Activated naive CD4-positive, alpha-beta T cell treated with anti-CD3 and anti-CD28 coated beads, Interleukin-2, amount 10 ng/mL, durations not matched to agents 5 hours and 36 hours (primary cell): ENCODE data around the gene DNAJC8. TPM values are rescaled to one million over a fixed set of nuclear protein-coding genes. Genes with fewer than 3 reads are reported as not detected.

Source experiments
- total RNA-seq, 2 experiments: library from RNA; stranded (reverse); gene quantifications; one replicate each; pipeline ENCODE4 v1.2.3, GENCODE V29; 2021

Gene DNAJC8, protein sequence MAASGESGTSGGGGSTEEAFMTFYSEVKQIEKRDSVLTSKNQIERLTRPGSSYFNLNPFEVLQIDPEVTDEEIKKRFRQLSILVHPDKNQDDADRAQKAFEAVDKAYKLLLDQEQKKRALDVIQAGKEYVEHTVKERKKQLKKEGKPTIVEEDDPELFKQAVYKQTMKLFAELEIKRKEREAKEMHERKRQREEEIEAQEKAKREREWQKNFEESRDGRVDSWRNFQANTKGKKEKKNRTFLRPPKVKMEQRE
- total RNA-seq = 10 to 100 TPM; 99.0 to 99.6 TPM

DNA sequence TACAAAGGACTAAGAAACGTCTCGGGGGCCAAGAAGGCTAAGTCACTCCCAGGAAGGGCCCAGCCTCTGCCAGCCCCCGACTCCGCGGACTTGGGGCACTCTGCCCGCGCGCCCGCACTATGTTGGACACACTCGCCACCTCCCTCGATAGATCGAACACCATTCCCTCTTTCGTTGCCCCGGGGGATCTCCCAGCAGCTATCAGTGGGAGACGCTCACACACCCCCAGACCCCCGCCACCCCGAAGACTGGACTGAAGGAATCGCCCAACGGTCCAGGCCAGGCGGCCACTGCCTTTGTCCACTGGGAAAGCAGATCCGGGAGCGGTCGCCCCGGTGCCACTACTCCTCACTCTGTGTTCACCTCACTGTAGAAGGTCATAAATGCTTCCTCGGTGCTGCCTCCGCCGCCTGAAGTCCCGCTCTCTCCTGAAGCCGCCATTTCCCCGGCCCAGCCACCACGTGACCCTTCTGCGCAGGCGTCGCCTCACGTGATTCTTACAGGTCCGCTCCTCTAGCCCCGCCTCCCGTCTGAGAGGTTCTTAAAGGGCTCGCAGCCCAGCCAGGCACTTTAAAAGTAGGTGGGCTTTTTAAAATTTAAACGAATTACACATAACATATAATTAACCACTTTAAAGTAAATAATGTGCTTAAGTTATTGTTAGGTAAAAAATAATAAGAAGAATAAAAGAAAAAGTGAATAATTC, at the start of gene DNAJC8:
TSS of gene DNAJC8 (minus strand) at position 472 of the 706 bp plus-strand sequence. CDS start at position 441, 31 bp downstream.

DNA sequence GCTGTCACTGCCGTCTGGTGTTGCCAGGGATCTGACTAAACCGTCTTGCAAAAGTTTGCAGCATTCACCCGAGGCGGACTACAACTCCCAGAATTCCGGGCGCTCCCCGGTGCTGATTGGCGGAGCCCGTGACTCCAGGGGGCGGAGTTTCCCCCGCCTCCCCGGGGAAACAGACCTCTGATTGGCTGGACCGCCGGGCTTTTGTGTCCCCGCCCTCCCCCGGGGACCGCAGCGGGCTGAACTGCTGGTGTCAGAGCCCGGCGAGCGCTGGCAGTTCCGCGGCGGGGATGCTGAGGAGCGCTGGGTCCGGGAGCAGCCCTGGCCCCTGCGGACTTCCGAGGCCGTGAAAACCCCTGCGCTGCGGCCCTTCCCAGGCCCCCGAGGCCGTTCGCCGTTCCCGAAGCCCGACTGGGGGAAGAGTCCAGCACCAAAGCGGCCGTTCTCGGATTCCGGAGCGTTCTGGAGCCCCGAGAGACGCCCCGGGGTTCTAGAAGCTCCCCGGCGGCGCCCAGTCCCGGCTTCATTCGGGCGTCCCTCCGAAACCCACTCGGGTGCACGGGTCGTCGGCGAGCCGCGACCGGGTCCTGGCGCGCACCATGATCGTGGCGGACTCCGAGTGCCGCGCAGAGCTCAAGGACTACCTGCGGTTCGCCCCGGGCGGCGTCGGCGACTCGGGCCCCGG, 26.6 kb upstream of the DNAJC8 start, which contains the start of gene SESN2:
TSS of gene SESN2 (plus strand) at position 267 of the 682 bp plus-strand sequence. CDS start at position 597, 330 bp downstream.

DNA sequence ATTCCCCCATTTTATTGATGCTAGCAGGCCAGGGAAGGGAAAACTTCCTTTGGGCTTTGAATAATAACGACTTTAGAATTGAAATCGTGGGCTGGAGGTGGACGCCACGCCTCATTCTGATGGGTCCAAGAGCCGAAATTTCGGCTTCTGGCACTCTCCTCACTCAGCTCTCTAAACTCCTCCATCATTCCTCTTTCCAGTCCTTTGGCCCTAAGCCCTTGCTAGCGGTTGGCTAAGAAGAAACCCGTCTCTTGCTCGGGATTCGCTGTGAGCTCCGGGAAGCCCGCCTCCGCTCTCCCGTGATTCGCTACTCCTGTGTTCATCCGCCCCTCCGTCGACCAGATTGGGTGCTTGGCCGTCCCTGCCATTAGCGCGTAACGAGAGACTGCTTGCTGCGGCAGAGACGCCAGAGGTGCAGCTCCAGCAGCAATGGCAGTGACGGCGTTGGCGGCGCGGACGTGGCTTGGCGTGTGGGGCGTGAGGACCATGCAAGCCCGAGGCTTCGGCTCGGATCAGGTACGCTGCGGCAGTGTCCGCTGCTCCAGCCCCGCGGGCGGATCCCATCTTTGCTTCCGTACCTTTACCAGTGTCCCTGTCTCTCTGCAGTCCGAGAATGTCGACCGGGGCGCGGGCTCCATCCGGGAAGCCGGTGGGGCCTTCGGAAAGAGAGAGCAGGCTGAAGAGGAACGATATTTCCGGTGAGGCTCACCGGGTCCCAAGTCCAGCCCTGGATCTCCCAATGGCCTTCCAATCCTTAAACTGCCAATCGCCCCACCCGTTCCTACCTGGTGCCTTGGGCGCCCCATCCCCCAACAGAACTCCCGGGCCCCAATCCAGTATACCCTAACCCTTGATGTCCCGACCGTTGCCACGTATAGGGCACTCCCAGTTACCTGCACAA, 3.2 kb upstream of the DNAJC8 start, which contains the start of gene ATP5IF1:
TSS of gene ATP5IF1 (plus strand) at position 370 of the 901 bp plus-strand sequence. CDS start at position 430, 60 bp downstream.

DNA sequence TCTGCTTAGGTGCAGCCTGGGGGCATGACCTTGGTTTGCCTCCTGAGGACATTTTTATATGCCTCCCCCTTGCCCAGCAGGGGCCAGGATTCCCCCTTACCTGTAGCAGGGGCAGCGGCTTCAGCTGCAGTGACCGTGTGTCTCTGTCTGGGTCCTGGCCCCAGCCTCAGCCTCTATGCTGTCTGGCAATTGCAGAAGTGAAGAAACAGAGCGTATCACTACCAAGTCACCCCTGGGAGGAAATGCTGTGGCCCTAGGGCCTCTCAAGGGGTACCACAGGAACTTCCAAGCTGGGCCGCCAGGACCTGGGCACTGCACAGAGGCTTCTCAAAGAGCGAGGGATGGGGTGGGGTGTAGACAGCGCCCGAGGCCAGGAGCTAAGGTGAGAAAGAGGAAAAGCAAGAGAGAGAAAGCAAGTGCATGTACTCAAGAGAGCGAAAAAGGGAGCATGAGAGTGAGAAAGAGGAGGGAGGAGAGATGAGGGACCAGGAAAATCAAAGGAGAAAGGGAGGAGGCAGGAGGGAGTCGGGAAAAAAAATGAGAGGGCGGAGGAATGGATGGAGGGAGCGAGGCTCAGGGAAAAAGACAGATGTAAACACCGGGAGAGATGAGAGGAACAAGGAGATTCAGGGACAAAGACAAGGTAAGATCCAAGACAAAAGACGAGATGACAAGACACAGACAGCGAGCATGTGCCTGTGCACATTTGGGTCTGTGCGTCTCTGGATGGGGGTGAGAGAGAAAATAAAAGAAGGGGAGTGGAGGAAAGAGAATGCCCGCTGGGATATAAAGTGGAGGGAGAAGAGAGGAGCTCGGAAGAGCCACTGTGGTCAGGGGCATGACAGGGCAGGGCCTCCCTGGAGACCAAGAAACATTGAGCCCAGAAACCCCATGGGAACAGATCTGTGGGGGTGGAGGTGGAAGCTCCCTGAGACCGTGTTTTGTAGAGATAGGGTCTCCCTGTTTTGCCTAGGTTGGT, 56.0 kb downstream of the DNAJC8 start, which contains the start of gene PTAFR:
TSS of gene PTAFR (minus strand) at position 199 of the 979 bp plus-strand sequence. CDS start 25,669 bp downstream, outside the sequence.

Other genes with a start within 250 kb of the DNAJC8 start
- 10 to 100 TPM; 26.9 to 27.3 TPM for gene EYA3, start 144.4 kb downstream of the DNAJC8 start, total RNA-seq
- under 1 TPM; 0.22 to 0.40 TPM for gene PTAFR, start 56.3 kb downstream of the DNAJC8 start, total RNA-seq
- gene ATP5IF1, start 3.1 kb upstream of the DNAJC8 start, total RNA-seq = 100 to 1,000 TPM; 174 to 176 TPM
- gene SESN2, start 26.5 kb upstream of the DNAJC8 start, total RNA-seq = 10 to 100 TPM; 11.6 to 12.3 TPM
- 10 to 100 TPM; 20.3 to 20.4 TPM for gene MED18, start 96.0 kb upstream of the DNAJC8 start, total RNA-seq
- 10 to 100 TPM; 23.7 to 24.5 TPM for gene PHACTR4, start 136.7 kb upstream of the DNAJC8 start, total RNA-seq